Adrenal gland (tissue), 5 donors: ENCODE measurements around the gene COQ5.

ENCODE experiments used
- CTCF ChIP-seq, 6 experiments: fragments of 450-650 bp in 4 of 6; fragments of 200-600 bp in 2 of 6; sonication (generic) in 1 of 6; IDR thresholded peaks; 1 replicate in 5 of 6; 2 replicates in 1 of 6; pipeline versions ENCODE4 v1.5.1 to v1.8.0; 2016 to 2021; ENCODE audit warnings: antibody characterized with exemption in 6 of 6, mild to moderate bottlenecking in 2 of 6, moderate library complexity in 1 of 6
- POLR2A ChIP-seq, 2 donors: fragments of 450-650 bp; IDR thresholded peaks; one replicate each; pipeline ENCODE4 v1.6.1; 2017; ENCODE audit warnings: antibody characterized with exemption in 2 of 2, mild to moderate bottlenecking in 2 of 2, moderate library complexity in 1 of 2
- donor health status: DM: no; HTN: no; CAD: no.

GRCh38 chr12:120468821-120469449 lies 60.0 kb downstream of the COQ5 start:
- TF ChIP-seq CTCF (IDR thresholded peaks at IDR 0.05) = no peak
- TF ChIP-seq POLR2A (IDR thresholded peaks at IDR 0.05) = no peak
